C4-2B (cell line): ENCODE results near the gene APPBP2.
"Not testable (repeated sequence)": the region's sequence is repeated elsewhere in the genome, so short reads cannot be mapped to it uniquely, and the experiment has no call there.

Experiments
- H3K27ac ChIP-seq: fragments of 450-650 bp; 2 replicates; pipeline ENCODE4 v1.5.1; 2017
- CTCF ChIP-seq: fragments of 450-650 bp; conservative IDR thresholded peaks from 2 replicates; pipeline ENCODE4 v1.5.1; 2017; ENCODE audit warnings: mild to moderate bottlenecking
- ZFX ChIP-seq: fragments of 450-650 bp; IDR thresholded peaks from 2 replicates; pipeline ENCODE4 v1.6.1; 2017

The APPBP2 gene

GRCh38 chr17:60495260-60495659, 30.8 kb downstream of the APPBP2 start:
- H3K27ac ChIP-seq: no peak overlapping the region
- TF ChIP-seq ZFX (no peak), CTCF (no peak)

GRCh38 chr17:60493847-60494321, 32.2 kb downstream of the APPBP2 start:
- H3K27ac ChIP-seq: no peak overlapping the region

DNA sequence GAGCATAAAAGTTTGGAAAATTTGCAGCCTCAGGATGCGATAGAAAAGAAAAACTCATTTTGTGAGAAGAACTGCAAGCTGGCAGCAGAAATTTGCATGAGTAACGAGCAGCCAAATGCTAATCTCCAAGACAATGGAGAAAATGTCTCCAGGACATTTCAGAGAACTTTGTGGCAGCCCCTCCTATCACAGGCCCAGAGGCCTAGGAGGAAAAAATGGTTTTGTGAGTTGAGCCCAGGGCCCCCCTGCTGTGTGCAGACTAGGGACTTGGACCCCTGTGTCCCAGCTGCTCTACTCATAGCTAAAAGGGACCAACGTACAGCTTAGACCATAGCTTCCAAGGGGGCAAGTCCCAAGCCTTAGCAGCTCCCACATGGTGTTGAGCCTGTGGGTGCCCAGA, 34.3 kb downstream of the APPBP2 start:
- no peak overlapping the region for H3K27ac ChIP-seq
- TF ChIP-seq CTCF (no peak), ZFX (no peak)

More at GRCh38 chr17:60493847-60494321, 32.2 kb downstream of the APPBP2 start:
- TF ChIP-seq ZFX: no peak
- TF ChIP-seq CTCF: no peak

DNA sequence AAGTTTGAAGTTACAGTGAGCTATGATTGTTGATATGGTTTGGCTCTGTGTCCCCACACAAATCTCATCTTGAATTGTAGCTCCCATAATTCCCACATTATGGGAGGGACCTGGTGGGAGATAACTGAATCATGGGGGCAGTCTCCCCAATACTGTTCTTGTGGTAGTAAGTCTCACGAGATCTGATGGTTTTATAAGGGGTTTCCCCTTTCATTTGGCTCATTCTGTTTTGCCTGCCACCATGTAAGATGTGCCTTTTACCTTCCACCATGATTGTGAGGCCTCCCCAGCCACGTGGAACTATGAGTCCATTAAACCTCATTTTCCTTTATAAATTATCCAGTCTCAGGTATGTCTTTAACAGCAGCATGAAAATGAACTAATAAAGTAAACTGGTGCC, 35.4 kb downstream of the APPBP2 start:
- H3K27ac ChIP-seq: not testable (repeated sequence)

DNA sequence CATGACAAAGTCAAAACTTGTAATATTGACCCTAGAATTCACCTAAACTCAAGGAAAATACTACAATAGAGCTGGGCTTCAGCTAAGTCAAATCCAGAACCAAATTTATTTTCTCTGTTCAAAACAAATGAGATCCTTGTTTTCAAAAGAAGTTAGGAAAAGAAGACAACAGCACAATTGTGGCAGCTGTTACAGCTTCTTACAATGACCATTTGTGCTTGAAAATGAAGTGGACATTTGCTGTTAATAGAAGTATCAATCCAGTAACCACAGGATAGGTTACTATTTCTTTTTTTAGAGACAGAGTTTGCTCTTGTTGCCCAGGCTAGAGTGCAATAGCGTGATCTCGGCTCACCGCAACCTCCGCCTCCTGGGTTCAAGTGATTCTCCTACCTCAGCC, 44.4 kb downstream of the APPBP2 start:
- no peak overlapping the region for H3K27ac ChIP-seq
- TF ChIP-seq ZFX: no peak
- TF ChIP-seq CTCF: no peak

DNA sequence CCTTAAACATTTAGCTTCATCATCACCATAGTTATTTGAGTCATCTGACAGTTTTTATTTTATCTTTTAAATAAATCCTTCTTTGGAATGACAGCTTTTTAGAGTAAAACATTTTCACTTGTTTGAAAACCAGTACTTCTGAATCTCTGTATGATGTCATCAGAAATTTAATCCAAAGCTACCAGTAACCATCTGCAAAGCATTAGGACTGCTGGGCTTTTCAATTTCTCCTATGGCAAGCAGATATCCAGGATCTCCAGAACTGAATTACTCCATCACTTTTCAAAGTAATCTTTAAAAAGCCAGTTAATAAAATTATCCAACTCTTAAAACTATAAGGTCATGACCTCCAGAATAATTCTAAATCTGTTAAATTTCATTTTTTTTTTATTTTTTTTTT, 52.3 kb downstream of the APPBP2 start:
- no peak overlapping the region for H3K27ac ChIP-seq
- TF ChIP-seq ZFX (no peak), CTCF (no peak)

GRCh38 chr17:60472449-60472848, 53.6 kb downstream of the APPBP2 start:
- no peak for TF ChIP-seq ZFX
- no peak for TF ChIP-seq CTCF

GRCh38 chr17:60471451-60471850, 54.6 kb downstream of the APPBP2 start:
- TF ChIP-seq ZFX (no peak), CTCF (no peak)

More at GRCh38 chr17:60472449-60472848, 53.6 kb downstream of the APPBP2 start:
- no peak overlapping the region for H3K27ac ChIP-seq

More at GRCh38 chr17:60471451-60471850, 54.6 kb downstream of the APPBP2 start:
- H3K27ac ChIP-seq: no peak overlapping the region
